ENCODE results near the gene ABCC1.

The ABCC1 gene

DNA sequence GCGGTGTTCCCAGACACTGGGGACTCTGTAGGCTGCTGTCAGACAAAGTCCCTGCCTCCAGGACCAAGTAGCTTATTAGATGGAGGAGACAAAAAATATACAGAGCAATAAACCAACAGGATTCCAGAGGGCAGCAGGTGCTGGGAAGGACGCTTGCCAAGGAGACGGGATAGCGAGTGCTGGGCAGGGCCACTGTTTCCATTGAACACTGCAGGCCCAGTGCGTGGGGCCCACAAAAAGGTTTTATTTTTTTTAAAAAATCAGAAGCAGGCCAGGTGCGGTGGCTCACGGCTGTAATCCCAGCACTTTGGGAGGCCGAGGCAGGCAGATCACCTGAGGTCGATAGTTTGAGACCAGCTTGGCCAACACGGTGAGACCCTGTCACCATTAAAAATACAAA, 189.6 kb downstream of the ABCC1 start:
- no peaks in the 10 kb centered on the region for H3K9me3 ChIP-seq
- no peak overlapping the region for H3K4me3 ChIP-seq (ENCODE audit: low read depth in 1 of 2, low read length in 1 of 2)
- no peak for TF ChIP-seq CTCF (IDR thresholded peaks at IDR 0.05)
- peaks cover 92% of the 10 kb centered on the region for H3K36me3 ChIP-seq
- H3K4me1 ChIP-seq (ENCODE audit: control insufficient read depth in 1 of 2, insufficient read depth in 1 of 2, low read depth in 1 of 2, low read length in 1 of 2) = no peaks in the 10 kb centered on the region
- no peak overlapping the region for H3K27ac ChIP-seq
- H3K27me3 ChIP-seq = no peaks in the 10 kb centered on the region

DNA sequence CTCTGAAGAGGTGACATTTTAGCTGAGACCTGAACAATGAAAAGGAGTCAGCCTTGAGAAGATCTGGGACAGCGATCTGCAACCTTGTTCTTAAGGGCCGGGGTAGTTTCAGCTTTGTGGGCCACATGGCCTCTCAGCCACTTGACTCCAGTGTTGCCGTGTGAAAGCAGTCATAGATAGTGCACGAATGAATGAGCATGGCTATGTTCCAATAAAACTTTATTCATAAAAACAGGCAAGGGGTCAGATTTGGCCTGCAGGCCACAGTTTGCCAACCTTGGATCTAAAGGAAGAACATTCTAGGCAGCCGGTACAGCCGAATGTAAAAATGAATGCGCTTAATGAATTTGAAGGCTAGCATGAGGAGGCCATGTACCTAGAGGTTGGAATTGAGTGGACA, 190.4 kb downstream of the ABCC1 start:
- peaks cover 91% of the 10 kb centered on the region for H3K36me3 ChIP-seq

GRCh38 chr16:16140537-16140936, 191.1 kb downstream of the ABCC1 start:
- Histone ChIP-seq H3K27ac (no peak overlapping the region), H3K4me1 (ENCODE audit: control insufficient read depth in 1 of 2, insufficient read depth in 1 of 2, low read depth in 1 of 2, low read length in 1 of 2) (no peaks in the 10 kb centered on the region), H3K9me3 (no peaks in the 10 kb centered on the region), H3K4me3 (ENCODE audit: low read depth in 1 of 2, low read length in 1 of 2) (no peak overlapping the region), H3K27me3 (no peaks in the 10 kb centered on the region), H3K36me3 (peaks cover 91% of the 10 kb centered on the region)
- no peak for TF ChIP-seq CTCF (IDR thresholded peaks at IDR 0.05)

More for the DNA sequence above, 190.4 kb downstream of the ABCC1 start:
- no peak for TF ChIP-seq CTCF (IDR thresholded peaks at IDR 0.05)
- Histone ChIP-seq H3K27me3 (no peaks in the 10 kb centered on the region), H3K4me3 (ENCODE audit: low read depth in 1 of 2, low read length in 1 of 2) (no peak overlapping the region), H3K9me3 (no peaks in the 10 kb centered on the region), H3K27ac (no peak overlapping the region), H3K4me1 (ENCODE audit: control insufficient read depth in 1 of 2, insufficient read depth in 1 of 2, low read depth in 1 of 2, low read length in 1 of 2) (no peaks in the 10 kb centered on the region)

DNA sequence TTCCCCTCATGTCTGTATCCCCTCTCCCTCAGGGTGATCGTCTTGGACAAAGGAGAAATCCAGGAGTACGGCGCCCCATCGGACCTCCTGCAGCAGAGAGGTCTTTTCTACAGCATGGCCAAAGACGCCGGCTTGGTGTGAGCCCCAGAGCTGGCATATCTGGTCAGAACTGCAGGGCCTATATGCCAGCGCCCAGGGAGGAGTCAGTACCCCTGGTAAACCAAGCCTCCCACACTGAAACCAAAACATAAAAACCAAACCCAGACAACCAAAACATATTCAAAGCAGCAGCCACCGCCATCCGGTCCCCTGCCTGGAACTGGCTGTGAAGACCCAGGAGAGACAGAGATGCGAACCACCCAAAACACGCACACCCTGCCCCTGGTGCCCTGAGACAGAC, 191.7 kb downstream of the ABCC1 start:
- TF ChIP-seq CTCF (IDR thresholded peaks at IDR 0.05) = no peak
- no peaks in the 10 kb centered on the region for H3K27me3 ChIP-seq

GRCh38 chr16:16141784-16142396, 192.5 kb downstream of the ABCC1 start:
- TF ChIP-seq CTCF (IDR thresholded peaks at IDR 0.05) = no peak
- Histone ChIP-seq H3K27ac (no peak overlapping the region), H3K4me3 (ENCODE audit: low read depth in 1 of 2, low read length in 1 of 2) (no peak overlapping the region), H3K27me3 (no peaks in the 10 kb centered on the region), H3K4me1 (ENCODE audit: control insufficient read depth in 1 of 2, insufficient read depth in 1 of 2, low read depth in 1 of 2, low read length in 1 of 2) (no peaks in the 10 kb centered on the region), H3K9me3 (no peaks in the 10 kb centered on the region), H3K36me3 (peaks cover 88% of the 10 kb centered on the region)

More for the DNA sequence above, 191.7 kb downstream of the ABCC1 start:
- Histone ChIP-seq H3K36me3 (peaks cover 92% of the 10 kb centered on the region), H3K27ac (no peak overlapping the region), H3K4me3 (ENCODE audit: low read depth in 1 of 2, low read length in 1 of 2) (no peak overlapping the region), H3K9me3 (no peaks in the 10 kb centered on the region), H3K4me1 (ENCODE audit: control insufficient read depth in 1 of 2, insufficient read depth in 1 of 2, low read depth in 1 of 2, low read length in 1 of 2) (no peaks in the 10 kb centered on the region)
